GM19239 (cell line): ENCODE data around the gene PRSS2.
"Not testable (repeated sequence)": the region's sequence is repeated elsewhere in the genome, so short reads cannot be mapped to it uniquely, and the experiment has no call there.

Experiments used
- DNase-seq: peaks from one replicate; pipeline ENCODE4 v3.0.0; 2011; ENCODE audit warnings: low spot score; ENCODE audit not compliant: insufficient read length
- FAIRE-seq: peaks from 2 replicates; lab custom pipeline; 2011; peaks lifted over from hg19 to GRCh38; lab: Jason Lieb, UNC

Gene PRSS2

DNA sequence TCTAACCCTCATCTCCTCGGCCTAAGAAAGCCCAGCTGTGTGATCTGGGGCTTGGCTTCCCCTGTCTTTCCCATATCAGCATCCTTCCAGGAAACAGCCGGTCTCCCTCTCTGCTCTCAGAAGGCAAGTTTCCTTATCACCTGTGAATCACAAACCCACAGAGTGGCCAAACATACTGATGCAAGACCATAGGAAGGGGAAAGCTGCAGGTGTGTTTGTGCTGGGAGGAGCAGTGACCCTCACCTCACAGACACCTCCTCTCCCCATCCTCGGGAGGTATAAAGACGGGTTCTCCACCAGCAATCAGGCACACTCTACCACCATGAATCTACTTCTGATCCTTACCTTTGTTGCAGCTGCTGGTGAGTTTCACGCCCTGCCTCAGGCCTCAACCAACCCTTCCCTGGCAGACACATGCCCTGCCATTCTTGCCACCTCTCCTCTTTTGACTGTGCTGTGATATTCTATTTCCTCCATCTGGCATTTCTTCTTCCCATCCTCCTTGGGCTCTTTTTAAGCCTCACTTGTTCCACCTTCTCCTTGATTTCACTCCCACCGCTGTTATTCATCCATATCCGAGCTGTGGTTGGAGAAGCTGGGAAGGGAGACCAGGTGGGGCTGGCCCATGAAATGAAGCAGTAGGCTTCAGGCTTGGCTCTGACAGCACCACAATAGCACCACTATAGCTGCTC, at the start of gene PRSS2:
Gene PRSS2, plus strand, starts transcription at position 310 of the 692 bp plus-strand sequence. Its CDS starts 13 bp downstream, at position 323.
- DNase-seq (no peak), FAIRE-seq (no peak)

DNA sequence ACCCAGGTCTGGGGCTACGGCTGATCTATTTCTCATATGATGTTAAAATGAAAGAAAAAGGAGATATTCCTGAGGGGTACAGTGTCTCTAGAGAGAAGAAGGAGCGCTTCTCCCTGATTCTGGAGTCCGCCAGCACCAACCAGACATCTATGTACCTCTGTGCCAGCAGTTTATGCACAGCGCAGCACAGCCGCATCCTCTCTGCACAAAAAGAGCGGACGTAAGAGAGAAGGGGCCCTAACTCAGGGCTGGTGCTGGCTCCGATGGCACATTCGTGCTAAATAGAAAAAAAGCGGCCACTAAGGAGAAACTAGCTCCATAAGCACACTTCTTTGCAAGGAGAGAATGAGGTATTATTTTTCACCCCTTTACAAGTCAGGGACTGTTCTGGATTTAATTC, 49.8 kb upstream of the PRSS2 start:
- FAIRE-seq (no peak), DNase-seq (no peak)

GRCh38 chr7:142722248-142722794, 48.4 kb upstream of the PRSS2 start:
- FAIRE-seq (no peak), DNase-seq (no peak)

- no peak for DNase-seq
- FAIRE-seq: no peak
Measured at GRCh38 chr7:142733271-142733670, 37.5 kb upstream of the PRSS2 start.

- DNase-seq (no peak), FAIRE-seq (peak; percentile 62)
Measured at GRCh38 chr7:142739923-142740492, 30.8 kb upstream of the PRSS2 start.

DNA sequence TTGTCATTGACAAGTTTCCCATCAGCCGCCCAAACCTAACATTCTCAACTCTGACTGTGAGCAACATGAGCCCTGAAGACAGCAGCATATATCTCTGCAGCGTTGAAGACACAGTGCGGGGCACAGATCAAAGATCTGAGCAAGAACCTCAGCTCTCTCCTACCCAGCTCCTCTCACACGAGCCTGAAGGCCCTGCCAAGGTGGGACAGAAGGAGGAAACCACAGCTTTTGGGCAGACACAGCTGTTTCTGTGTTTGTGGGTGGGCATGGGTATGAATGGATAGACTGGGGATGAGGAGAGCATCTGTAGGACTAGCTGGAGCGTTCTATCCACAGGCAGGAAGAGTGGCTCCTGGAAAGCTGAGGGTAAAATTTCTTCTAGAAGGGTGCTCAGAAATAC, 30.0 kb upstream of the PRSS2 start:
- DNase-seq (no peak), FAIRE-seq (no peak)

- FAIRE-seq, DNase-seq: not testable (repeated sequence)
Measured at GRCh38 chr7:142741932-142742331, 28.8 kb upstream of the PRSS2 start.

GRCh38 chr7:142745091-142745635, 25.6 kb upstream of the PRSS2 start:
- no peak for DNase-seq
- FAIRE-seq: no peak

DNA sequence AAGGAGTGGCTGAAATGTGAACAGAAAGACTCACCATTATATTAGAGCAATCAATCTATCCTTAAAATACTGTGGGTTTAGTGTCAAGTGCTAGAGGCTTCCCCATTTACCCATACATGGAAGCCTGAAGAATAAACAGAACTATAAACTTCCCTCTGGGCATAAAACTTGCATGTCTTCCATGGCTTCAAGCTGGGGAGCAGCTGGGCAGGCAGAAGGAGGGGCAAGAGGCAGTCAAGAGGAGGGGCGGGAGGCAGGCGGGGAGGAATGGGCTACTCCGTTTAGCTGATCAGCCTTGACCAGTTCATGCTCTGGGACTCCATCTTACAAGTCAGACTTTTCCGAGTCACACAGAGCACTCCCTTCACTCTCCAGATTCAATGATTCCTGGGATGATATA, 25.0 kb upstream of the PRSS2 start:
- FAIRE-seq (no peak), DNase-seq (no peak)

DNA sequence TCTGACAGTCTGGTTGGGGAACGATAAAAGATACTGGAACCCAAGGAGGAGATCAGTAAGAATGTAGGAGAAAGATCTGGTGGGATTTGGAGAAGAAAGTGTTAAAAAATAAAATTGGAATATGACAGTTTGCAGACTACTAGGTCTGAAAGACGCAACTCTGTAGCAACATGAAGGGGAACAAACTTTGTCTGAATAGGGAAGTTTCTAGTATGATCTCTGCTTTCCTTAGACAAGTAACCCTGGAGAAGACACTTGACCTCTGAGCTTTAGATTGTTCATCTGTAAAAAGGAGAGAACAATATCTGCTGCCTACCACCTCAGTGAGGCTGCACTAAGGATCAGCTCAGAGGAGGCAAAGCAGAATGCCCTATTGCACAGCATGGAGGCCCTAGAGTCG, 24.5 kb upstream of the PRSS2 start:
- DNase-seq (no peak), FAIRE-seq (no peak)

DNA sequence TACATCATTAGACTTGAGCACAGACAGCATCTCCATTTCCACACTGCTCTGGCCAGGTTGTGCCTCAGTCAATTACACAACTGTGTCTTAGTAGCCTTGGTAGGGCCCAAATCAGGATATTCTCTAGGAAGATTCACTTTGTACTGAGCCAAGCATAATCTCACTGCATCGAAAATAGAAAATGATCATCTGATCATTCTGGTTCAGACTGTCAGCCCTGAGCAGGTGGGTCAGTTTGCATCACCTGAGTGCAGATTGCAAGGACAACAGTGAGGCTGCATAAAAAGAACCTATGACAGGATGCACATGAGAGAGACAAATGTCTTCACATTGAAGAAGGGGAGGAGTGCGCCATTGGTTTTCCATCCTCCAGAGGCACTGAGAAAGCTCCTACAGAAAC, 22.4 kb upstream of the PRSS2 start:
- not testable (repeated sequence) for DNase-seq, FAIRE-seq

GRCh38 chr7:142749218-142749993, 21.4 kb upstream of the PRSS2 start, which contains the start of gene PRSS1:
Gene PRSS1, plus strand, starts transcription at chr7:142749472. Its CDS starts 13 bp downstream, at chr7:142749485.
- DNase-seq: no peak

GRCh38 chr7:142750321-142750938, 20.3 kb upstream of the PRSS2 start:
- no peak for FAIRE-seq
- DNase-seq: no peak

More at GRCh38 chr7:142749218-142749993, 21.4 kb upstream of the PRSS2 start, which contains the start of gene PRSS1:
- FAIRE-seq: no peak

- DNase-seq, FAIRE-seq: not testable (repeated sequence)
Measured at GRCh38 chr7:142751526-142752175, 19.1 kb upstream of the PRSS2 start.

DNA sequence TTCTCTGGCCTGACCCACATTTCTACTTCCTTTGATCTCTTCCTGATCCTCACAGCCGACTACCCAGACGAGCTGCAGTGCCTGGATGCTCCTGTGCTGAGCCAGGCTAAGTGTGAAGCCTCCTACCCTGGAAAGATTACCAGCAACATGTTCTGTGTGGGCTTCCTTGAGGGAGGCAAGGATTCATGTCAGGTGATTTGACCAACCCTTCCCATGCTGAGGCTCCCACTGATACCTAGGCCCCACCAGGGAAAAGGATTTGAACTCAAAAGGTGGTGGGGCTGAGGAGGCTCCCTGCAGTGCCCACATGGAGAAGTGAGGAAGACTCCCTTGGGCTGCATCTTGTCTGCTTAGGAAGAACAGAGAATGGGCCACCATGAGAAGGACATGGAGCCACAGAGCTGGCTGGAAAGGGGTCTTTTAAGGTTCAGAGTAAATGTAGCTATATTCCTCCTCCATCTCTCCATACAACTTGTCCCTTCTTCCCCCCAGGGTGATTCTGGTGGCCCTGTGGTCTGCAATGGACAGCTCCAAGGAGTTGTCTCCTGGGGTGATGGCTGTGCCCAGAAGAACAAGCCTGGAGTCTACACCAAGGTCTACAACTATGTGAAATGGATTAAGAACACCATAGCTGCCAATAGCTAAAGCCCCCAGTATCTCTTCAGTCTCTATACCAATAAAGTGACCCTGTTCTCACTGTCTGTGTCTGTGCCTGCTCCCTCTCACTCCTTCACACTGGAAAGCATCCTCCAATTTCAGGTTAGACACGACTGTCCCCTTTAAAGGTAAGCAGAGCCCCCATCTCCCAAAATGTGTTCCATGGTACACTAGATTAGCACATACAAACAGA, 18.2 kb upstream of the PRSS2 start:
- DNase-seq (no peak), FAIRE-seq (no peak)

GRCh38 chr7:142753366-142753765, 17.4 kb upstream of the PRSS2 start:
- DNase-seq (no peak), FAIRE-seq (no peak)

- not testable (repeated sequence) for FAIRE-seq, DNase-seq
Measured at GRCh38 chr7:142753925-142754491, 16.8 kb upstream of the PRSS2 start.
